Activated CD8-positive, alpha-beta T cell treated with anti-CD3 and anti-CD28 coated beads for 36 hours (primary cell): ENCODE measurements around the gene NCKAP1. TPM values are rescaled to one million over a fixed set of nuclear protein-coding genes. Genes with fewer than 3 reads are reported as not detected.

ENCODE experiments used
- ATAC-seq: fragments of 200-7000 bp; cut with Tn5 transposase; one replicate; pipeline ENCODE4 v1.10.0; 2021; ENCODE audit warnings: mild to moderate bottlenecking, moderate library complexity
- CTCF ChIA-PET: fragments of 350-600 bp; sonication (Branson Sonifier 250); formaldehyde crosslinking; loops from one replicate; lab custom pipeline; 2021; ENCODE audit warnings: antibody characterized with exemption; lab: Charles Lee
- POLR2A ChIA-PET: fragments of 350-600 bp; sonication (Branson Sonifier 250); formaldehyde crosslinking; loops from one replicate; lab custom pipeline; 2021; ENCODE audit warnings: antibody characterized with exemption; lab: Charles Lee
- DNase-seq: peaks from one replicate; pipeline ENCODE4 v3.0.0-alpha.2; 2020
- H3K27ac Mint-ChIP-seq: one replicate; pipeline ENCODE4 v1.8.0; 2021; ENCODE audit warnings: mild to moderate bottlenecking, mixed read lengths
- H3K27me3 Mint-ChIP-seq: one replicate; pipeline ENCODE4 v1.8.0; 2021; ENCODE audit warnings: mixed read lengths
- H3K36me3 Mint-ChIP-seq: one replicate; pipeline ENCODE4 v1.8.0; 2021; ENCODE audit warnings: low read depth, mixed read lengths
- H3K4me1 Mint-ChIP-seq: one replicate; pipeline ENCODE4 v1.8.0; 2021; ENCODE audit warnings: low read depth, mixed read lengths
- H3K4me3 Mint-ChIP-seq: one replicate; pipeline ENCODE4 v1.8.0; 2021; ENCODE audit warnings: mild to moderate bottlenecking, moderate library complexity, mixed read lengths
- H3K9me3 Mint-ChIP-seq: one replicate; pipeline ENCODE4 v1.8.0; 2021; ENCODE audit warnings: mixed read lengths
- intact Hi-C: fragments of 100-400 bp; cut with micrococcal nuclease; formaldehyde crosslinking; loops from one replicate; pipeline ENCODE4 v1.10.0; 2022
- total RNA-seq, 2 experiments: library from RNA; stranded (reverse); gene quantifications; one replicate each; pipeline ENCODE4 v1.2.3, GENCODE V29; 2021
- TF ChIP-seq, protein P1 (sequence below): fragments of 200-600 bp; IDR thresholded peaks from one replicate; pipeline ENCODE4 v1.8.0; 2022; ENCODE audit warnings: antibody characterized with exemption, mild to moderate bottlenecking

NCKAP1 gene
- total RNA-seq, 2 experiments from 2014 or later, result 3.1 to 3.9 TPM

DNA sequence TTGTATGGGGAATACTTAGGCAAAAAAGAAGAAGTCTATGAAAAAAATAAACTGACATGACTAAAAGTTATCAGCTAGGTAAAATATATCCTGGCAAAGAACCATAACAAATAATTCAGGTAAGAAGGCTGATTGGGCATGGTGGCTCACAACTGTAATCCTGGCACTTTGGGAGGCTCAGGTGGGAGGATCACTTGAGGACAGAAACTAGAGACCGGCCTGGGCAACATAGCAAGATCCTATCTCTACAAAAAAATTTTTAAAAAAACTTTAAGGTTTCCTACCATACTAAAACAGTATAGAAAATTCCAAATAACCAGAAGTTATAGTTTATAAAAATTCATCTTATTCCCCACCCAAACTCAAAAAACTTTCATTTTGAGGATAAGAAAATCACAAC is 10.8 kb downstream of the NCKAP1 start:
- POLR2A ChIA-PET, result no interaction called here

DNA sequence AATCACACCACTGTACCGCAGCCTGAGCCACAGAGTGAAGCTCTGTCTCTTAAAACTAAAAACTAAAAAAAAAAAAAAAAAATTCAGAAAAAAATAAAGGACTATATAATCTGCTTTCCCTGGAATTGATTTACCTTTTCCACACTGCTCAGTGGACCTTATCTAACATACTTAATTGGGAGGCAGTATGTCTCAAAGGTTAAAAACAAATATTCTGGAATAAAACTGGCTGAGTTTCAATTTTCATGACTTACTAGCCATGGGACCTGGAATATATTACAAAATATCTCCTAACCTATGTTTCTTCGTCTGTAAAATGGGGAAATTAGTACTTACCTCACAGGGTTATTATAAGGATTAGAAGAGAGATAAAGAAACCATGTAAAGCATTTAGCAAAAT is 11.8 kb downstream of the NCKAP1 start:
- H3K27me3 Mint-ChIP-seq, result peaks cover 33% of the 10 kb centered on the region

More for the DNA sequence above, 10.8 kb downstream of the NCKAP1 start:
- CTCF ChIA-PET, result no interaction called here
- no peaks in the 10 kb centered on the region for H3K36me3 Mint-ChIP-seq
- DNase-seq (no peak), ATAC-seq (no peak)
- no peaks in the 10 kb centered on the region for H3K4me1 Mint-ChIP-seq
- no peak overlapping the region for H3K4me3 Mint-ChIP-seq
- H3K27me3 Mint-ChIP-seq, result peaks cover 37% of the 10 kb centered on the region
- no peak overlapping the region for H3K27ac Mint-ChIP-seq
- TF ChIP-seq, protein P1, sequence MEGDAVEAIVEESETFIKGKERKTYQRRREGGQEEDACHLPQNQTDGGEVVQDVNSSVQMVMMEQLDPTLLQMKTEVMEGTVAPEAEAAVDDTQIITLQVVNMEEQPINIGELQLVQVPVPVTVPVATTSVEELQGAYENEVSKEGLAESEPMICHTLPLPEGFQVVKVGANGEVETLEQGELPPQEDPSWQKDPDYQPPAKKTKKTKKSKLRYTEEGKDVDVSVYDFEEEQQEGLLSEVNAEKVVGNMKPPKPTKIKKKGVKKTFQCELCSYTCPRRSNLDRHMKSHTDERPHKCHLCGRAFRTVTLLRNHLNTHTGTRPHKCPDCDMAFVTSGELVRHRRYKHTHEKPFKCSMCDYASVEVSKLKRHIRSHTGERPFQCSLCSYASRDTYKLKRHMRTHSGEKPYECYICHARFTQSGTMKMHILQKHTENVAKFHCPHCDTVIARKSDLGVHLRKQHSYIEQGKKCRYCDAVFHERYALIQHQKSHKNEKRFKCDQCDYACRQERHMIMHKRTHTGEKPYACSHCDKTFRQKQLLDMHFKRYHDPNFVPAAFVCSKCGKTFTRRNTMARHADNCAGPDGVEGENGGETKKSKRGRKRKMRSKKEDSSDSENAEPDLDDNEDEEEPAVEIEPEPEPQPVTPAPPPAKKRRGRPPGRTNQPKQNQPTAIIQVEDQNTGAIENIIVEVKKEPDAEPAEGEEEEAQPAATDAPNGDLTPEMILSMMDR, result no peak
- intact Hi-C loops, result no loop called here
- no peaks in the 10 kb centered on the region for H3K9me3 Mint-ChIP-seq

DNA sequence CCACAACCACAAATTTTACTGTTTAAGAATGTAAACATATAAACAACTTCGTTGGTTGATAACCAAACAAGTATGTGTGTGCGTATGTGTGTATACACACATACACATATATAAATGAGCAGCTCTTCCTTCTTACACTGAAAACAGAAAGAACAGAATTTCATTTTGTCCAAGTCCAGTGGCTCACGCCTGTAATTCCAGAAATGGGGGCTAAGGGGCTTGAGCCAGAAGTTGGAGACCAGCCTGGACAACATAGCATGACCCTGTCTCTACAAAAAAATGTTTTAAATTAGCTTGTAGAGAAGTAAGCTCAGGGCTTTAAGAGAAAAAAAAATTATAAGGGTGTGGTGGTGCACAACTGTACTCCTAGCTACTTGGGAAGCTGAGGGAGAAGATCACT is 12.3 kb downstream of the NCKAP1 start:
- TF ChIP-seq, protein P1, result no peak
- no peak for DNase-seq
- ChIA-PET CTCF (interaction anchor here (1.1 kb wide), 1 partner anchor 37 kb away, joined by 3 read pairs; no protein-coding TSS in a partner anchor), POLR2A (no interaction called here)
- Mint-ChIP-seq H3K9me3 (no peaks in the 10 kb centered on the region), H3K27ac (no peak overlapping the region), H3K4me1 (no peaks in the 10 kb centered on the region), H3K27me3 (peaks cover 32% of the 10 kb centered on the region), H3K36me3 (no peaks in the 10 kb centered on the region), H3K4me3 (no peak overlapping the region)
- intact Hi-C loops, result no loop called here
- no peak for ATAC-seq

More for the DNA sequence above, 11.8 kb downstream of the NCKAP1 start:
- POLR2A ChIA-PET, result no interaction called here
- no peak overlapping the region for H3K4me3 Mint-ChIP-seq
- CTCF ChIA-PET, result interaction anchor here (1.1 kb wide), 1 partner anchor 37 kb away, joined by 3 read pairs; no protein-coding TSS in a partner anchor
- intact Hi-C loops, result no loop called here
- no peaks in the 10 kb centered on the region for H3K4me1 Mint-ChIP-seq
- H3K27ac Mint-ChIP-seq, result no peak overlapping the region
- H3K36me3 Mint-ChIP-seq, result no peaks in the 10 kb centered on the region
- H3K9me3 Mint-ChIP-seq, result no peaks in the 10 kb centered on the region
- ATAC-seq (no peak), DNase-seq (no peak)
- TF ChIP-seq, protein P1, result no peak

DNA sequence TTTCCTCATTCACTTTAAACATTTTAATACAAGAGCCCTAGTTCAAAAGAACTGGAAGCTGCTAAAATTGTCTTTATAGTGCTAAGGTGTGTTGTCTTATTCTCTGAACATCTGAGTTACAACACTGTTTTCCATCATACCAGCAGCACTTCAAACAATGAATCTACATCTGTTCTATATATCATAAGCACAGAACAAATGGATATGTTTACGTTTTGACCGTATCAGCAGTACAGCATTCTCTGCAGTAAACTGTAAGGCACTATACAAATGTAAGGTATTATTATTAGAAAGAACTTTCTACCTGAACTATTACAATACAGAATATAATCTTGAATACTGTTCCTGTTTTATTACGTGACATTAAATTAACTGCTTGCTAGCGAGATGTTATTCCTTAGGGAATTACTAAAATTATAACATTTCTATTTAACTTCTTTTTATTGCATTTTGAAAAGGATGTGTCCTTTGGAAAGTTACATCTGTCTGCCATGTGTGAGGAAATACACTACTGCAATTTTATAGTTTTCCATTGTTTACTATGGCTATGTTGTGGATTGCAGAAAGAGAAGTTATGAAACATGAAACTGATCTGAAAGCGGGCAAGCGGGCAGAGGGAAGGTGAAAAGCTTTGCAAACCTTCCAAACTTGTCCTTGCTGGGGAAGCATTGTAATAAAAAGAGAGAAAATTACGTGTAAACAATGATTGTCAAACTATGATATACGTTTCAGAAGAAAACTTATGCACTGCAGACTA is 13.7 kb downstream of the NCKAP1 start:
- Mint-ChIP-seq H3K27me3 (peaks cover 24% of the 10 kb centered on the region), H3K4me3 (no peak overlapping the region), H3K36me3 (no peaks in the 10 kb centered on the region), H3K9me3 (no peaks in the 10 kb centered on the region), H3K27ac (no peak overlapping the region), H3K4me1 (no peaks in the 10 kb centered on the region)
- DNase-seq, result no peak
- intact Hi-C loops, result no loop called here
- TF ChIP-seq, protein P1, result no peak
- ATAC-seq, result no peak
- ChIA-PET POLR2A (no interaction called here), CTCF (no interaction called here)

DNA sequence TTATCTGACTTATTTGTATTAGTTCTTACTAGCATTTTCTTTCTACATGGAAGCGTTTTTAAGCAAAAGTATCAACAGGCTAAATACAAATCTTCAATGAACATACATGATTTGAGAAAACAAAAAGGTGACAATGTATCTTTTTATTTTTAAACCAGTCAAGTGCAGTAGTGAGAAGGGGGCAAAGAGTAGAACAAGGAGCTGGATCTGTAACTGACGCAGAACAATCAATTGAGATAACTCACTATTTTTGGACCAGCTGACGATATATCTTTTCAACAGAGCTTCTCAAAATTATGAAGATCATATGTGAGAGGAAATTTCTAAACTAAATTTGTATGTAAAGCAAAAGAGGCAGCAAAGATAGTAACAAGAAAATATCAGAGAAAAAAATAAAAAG is 15.5 kb downstream of the NCKAP1 start:
- ATAC-seq (no peak), DNase-seq (no peak)
- intact Hi-C loops, result no loop called here
- TF ChIP-seq, protein P1, result no peak
- Mint-ChIP-seq H3K27me3 (peaks cover 20% of the 10 kb centered on the region), H3K36me3 (no peaks in the 10 kb centered on the region), H3K9me3 (no peaks in the 10 kb centered on the region), H3K27ac (no peak overlapping the region), H3K4me3 (no peak overlapping the region), H3K4me1 (no peaks in the 10 kb centered on the region)
- POLR2A ChIA-PET, result no interaction called here
- CTCF ChIA-PET, result no interaction called here
